ENCODE data around the gene LRRC34.

- TF ChIP-seq EZH2 (IDR thresholded peaks at IDR 0.05; ENCODE audit: insufficient read depth, poor library complexity, severe bottlenecking) (no peak), EZH2phosphoT487 (IDR thresholded peaks at IDR 0.05; ENCODE audit: insufficient read depth, low read depth) (no peak)
Measured at GRCh38 chr3:169769287-169770181, 43.2 kb downstream of the LRRC34 start, which contains the start of gene ACTRT3.
